Neuronal stem cell (in vitro differentiated cells): ENCODE data around the gene ABCB4.
A peak's percentile ranks its signal among the peaks of the same experiment; 100 is the strongest.

Experiments
- DNase-seq: peaks from one replicate; pipeline ENCODE4 v3.0.0-alpha.2; 2013; ENCODE audit warnings: low spot score
- H2AFZ ChIP-seq: one replicate; pipeline ENCODE4 v1.6.1; 2013; ENCODE audit warnings: mild to moderate bottlenecking, low read length, inconsistent platforms
- H2AK5ac ChIP-seq: 2 replicates; pipeline ENCODE4 v1.6.1; 2013; ENCODE audit warnings: low read depth, mild to moderate bottlenecking, inconsistent platforms, low read length, moderate library complexity, mixed read lengths
- H2BK120ac ChIP-seq: 2 replicates; pipeline ENCODE4 v1.6.1; 2013; ENCODE audit warnings: low read depth, mild to moderate bottlenecking, inconsistent platforms, low read length, moderate library complexity, mixed read lengths
- H2BK12ac ChIP-seq: one replicate; pipeline ENCODE4 v1.6.1; 2013; ENCODE audit warnings: low read length, inconsistent platforms
- H2BK15ac ChIP-seq: 2 replicates; pipeline ENCODE4 v1.6.1; 2013; ENCODE audit warnings: mild to moderate bottlenecking, low read length, inconsistent platforms, mixed read lengths
- H2BK5ac ChIP-seq: one replicate; pipeline ENCODE4 v1.6.1; 2013; ENCODE audit warnings: inconsistent platforms, mild to moderate bottlenecking, low read length, moderate library complexity
- H3K14ac ChIP-seq: one replicate; pipeline ENCODE4 v1.6.1; 2013; ENCODE audit warnings: low read length, inconsistent platforms
- H3K18ac ChIP-seq: 2 replicates; pipeline ENCODE4 v1.6.1; 2013; ENCODE audit warnings: low read length, inconsistent platforms
- H3K23ac ChIP-seq: 2 replicates; pipeline ENCODE4 v1.6.1; 2013; ENCODE audit warnings: low read depth, mild to moderate bottlenecking, mixed read lengths, low read length, inconsistent platforms; ENCODE audit not compliant: poor library complexity
- H3K27ac ChIP-seq: replicated peaks from 3 replicates; pipeline ENCODE4 v1.5.1; 2013; ENCODE audit warnings: low read length, inconsistent platforms
- H3K27me3 ChIP-seq, 3 experiments: 2 replicates each; pipeline ENCODE4 v1.6.1; 2013; ENCODE audit warnings: low read length in 3 of 3, mild to moderate bottlenecking in 2 of 3, inconsistent platforms in 1 of 3, low read depth in 1 of 3, mixed read lengths in 1 of 3, moderate library complexity in 1 of 3; ENCODE audit not compliant: control insufficient read depth in 3 of 3, insufficient read depth in 3 of 3
- H3K36me3 ChIP-seq, 2 donors: replicated peaks in 1 of 2; 2 replicates each; pipeline ENCODE4 v1.6.1; 2013; ENCODE audit warnings: low read length in 2 of 2; ENCODE audit not compliant: control insufficient read depth in 2 of 2, insufficient read depth in 2 of 2
- H3K4ac ChIP-seq: 2 replicates; pipeline ENCODE4 v1.6.1; 2013; ENCODE audit warnings: inconsistent platforms, mild to moderate bottlenecking, low read length, moderate library complexity
- H3K4me1 ChIP-seq, 2 donors: 1 replicate in 1 of 2; 2 replicates in 1 of 2; pipeline ENCODE4 v1.6.1; 2013; ENCODE audit warnings: low read length in 2 of 2, low read depth in 1 of 2; ENCODE audit not compliant: control insufficient read depth in 2 of 2, insufficient read depth in 1 of 2
- H3K4me2 ChIP-seq: one replicate; pipeline ENCODE4 v1.6.1; 2013; ENCODE audit warnings: mild to moderate bottlenecking, low read length, inconsistent platforms; ENCODE audit not compliant: insufficient read depth, poor library complexity, severe bottlenecking
- H3K4me3 ChIP-seq, 2 donors: 2 replicates each; pipeline ENCODE4 v1.5.1; 2013; ENCODE audit warnings: low read length in 2 of 2, mild to moderate bottlenecking in 2 of 2, inconsistent platforms in 1 of 2, moderate library complexity in 1 of 2
- H3K79me1 ChIP-seq: one replicate; pipeline ENCODE4 v1.6.1; 2013; ENCODE audit warnings: low read depth, mild to moderate bottlenecking, inconsistent platforms, low read length, moderate library complexity
- H3K9ac ChIP-seq: one replicate; pipeline ENCODE4 v1.6.1; 2013; ENCODE audit warnings: mild to moderate bottlenecking, low read depth, low read length, inconsistent platforms; ENCODE audit not compliant: poor library complexity
- H3K9me3 ChIP-seq, 2 donors: replicated peaks in 1 of 2; 2 replicates each; pipeline versions ENCODE3 to v1.6.1; 2013; ENCODE audit warnings: low read length in 2 of 2, mild to moderate bottlenecking in 2 of 2, inconsistent platforms in 1 of 2, low read depth in 1 of 2, mixed read lengths in 1 of 2, moderate library complexity in 1 of 2; ENCODE audit not compliant: control insufficient read depth in 2 of 2, insufficient read depth in 1 of 2
- H4K8ac ChIP-seq: one replicate; pipeline ENCODE4 v1.6.1; 2013; ENCODE audit warnings: low read depth, mild to moderate bottlenecking, inconsistent platforms, low read length, moderate library complexity
- H4K91ac ChIP-seq: one replicate; pipeline ENCODE4 v1.6.1; 2013; ENCODE audit warnings: low read length, low read depth, mild to moderate bottlenecking, inconsistent platforms; ENCODE audit not compliant: poor library complexity
- WGBS, 2 donors: extraction: QIAGEN DNeasy Blood & Tissue Kit; methylation state at CpG; one replicate each; pipeline ENCODE4 v1.1.7; 2013; ENCODE audit warnings: missing lambda C conversion rate in 2 of 2, mixed read lengths in 1 of 2; ENCODE audit not compliant: insufficient read length in 2 of 2, insufficient replicate concordance in 1 of 2; ENCODE audit errors: extremely low coverage in 2 of 2; 5-methylcytosine and 5-hydroxymethylcytosine counted together

The ABCB4 gene

GRCh38 chr7:87398446-87398845 lies 77.0 kb downstream of the ABCB4 start:
- WGBS, 2 donors, result no CpG with 5 or more reads among the region's 2 CpGs
- Histone ChIP-seq H2BK5ac (no peak overlapping the region), H2BK15ac (no peak overlapping the region), H3K27me3 (no peaks in the 10 kb centered on the region), H3K4me3 (no peak overlapping the region), H3K4ac (no peak overlapping the region), H3K4me2 (no peak overlapping the region), H3K79me1 (no peaks in the 10 kb centered on the region), H3K27ac (no peak overlapping the region), H2AK5ac (no peak overlapping the region), H4K8ac (no peak overlapping the region), H3K4me1 (no peaks in the 10 kb centered on the region), H3K9ac (no peak overlapping the region), H3K36me3 (peaks cover 5 to 51% of the 10 kb centered on the region in 2 donors), H2BK12ac (no peak overlapping the region), H2BK120ac (no peak overlapping the region), H3K14ac (no peak overlapping the region), H3K18ac (no peak overlapping the region), H3K9me3 (no peaks in the 10 kb centered on the region), H4K91ac (no peak overlapping the region), H2AFZ (no peak overlapping the region), H3K23ac (no peak overlapping the region)
- no peak for DNase-seq

GRCh38 chr7:87395442-87396020 lies 79.9 kb downstream of the ABCB4 start:
- Histone ChIP-seq H3K27me3 (no peaks in the 10 kb centered on the region), H3K27ac (no peak overlapping the region), H2BK5ac (no peak overlapping the region), H4K8ac (no peak overlapping the region), H3K4me1 (no peaks in the 10 kb centered on the region), H3K18ac (no peak overlapping the region), H3K4ac (no peak overlapping the region), H3K14ac (no peak overlapping the region), H2BK15ac (no peak overlapping the region), H2BK120ac (no peak overlapping the region), H2BK12ac (no peak overlapping the region), H3K36me3 (peaks cover 7 to 80% of the 10 kb centered on the region in 2 donors), H4K91ac (no peak overlapping the region), H3K4me2 (no peak overlapping the region), H3K4me3 (no peak overlapping the region), H3K79me1 (no peaks in the 10 kb centered on the region), H2AK5ac (no peak overlapping the region), H2AFZ (no peak overlapping the region), H3K23ac (no peak overlapping the region), H3K9ac (no peak overlapping the region), H3K9me3 (no peaks in the 10 kb centered on the region)
- no peak for DNase-seq
- no CpG with 5 or more reads among the region's 1 CpG for WGBS, 2 donors

GRCh38 chr7:87391020-87391701 lies 84.3 kb downstream of the ABCB4 start:
- no peak overlapping the region for H3K4me2 ChIP-seq
- no peak overlapping the region for H2AFZ ChIP-seq
- no peak overlapping the region for H3K14ac ChIP-seq
- H3K4me3 ChIP-seq, result no peak overlapping the region
- no peak overlapping the region for H2AK5ac ChIP-seq
- H3K27ac ChIP-seq, result no peak overlapping the region
- H3K79me1 ChIP-seq, result no peaks in the 10 kb centered on the region
- WGBS, 2 donors, result no CpG with 5 or more reads among the region's 8 CpGs
- H3K23ac ChIP-seq, result no peak overlapping the region
- no peak overlapping the region for H2BK120ac ChIP-seq
- no peak overlapping the region for H4K91ac ChIP-seq
- H3K4ac ChIP-seq, result no peak overlapping the region
- H3K27me3 ChIP-seq, result no peaks in the 10 kb centered on the region
- no peaks in the 10 kb centered on the region for H3K4me1 ChIP-seq
- no peak overlapping the region for H3K9ac ChIP-seq
- H3K9me3 ChIP-seq, result peaks cover 2 to 7% of the 10 kb centered on the region in 2 donors
- no peak for DNase-seq
- H2BK15ac ChIP-seq, result no peak overlapping the region
- H2BK12ac ChIP-seq, result no peak overlapping the region
- H4K8ac ChIP-seq, result peak overlapping the region; percentile 43
- H3K36me3 ChIP-seq, result peaks cover 14 to 81% of the 10 kb centered on the region in 2 donors
- no peak overlapping the region for H2BK5ac ChIP-seq
- H3K18ac ChIP-seq, result peak overlapping the region; percentile 85

GRCh38 chr7:87380905-87381304 lies 94.6 kb downstream of the ABCB4 start:
- Histone ChIP-seq H2AFZ (no peak overlapping the region), H3K27me3 (no peaks in the 10 kb centered on the region), H3K36me3 (peaks cover 2 to 96% of the 10 kb centered on the region in 2 donors), H3K23ac (no peak overlapping the region), H3K4me1 (no peaks in the 10 kb centered on the region), H3K14ac (no peak overlapping the region), H4K91ac (no peak overlapping the region), H2BK12ac (no peak overlapping the region), H4K8ac (no peak overlapping the region), H2AK5ac (no peak overlapping the region), H3K18ac (no peak overlapping the region), H3K4ac (no peak overlapping the region), H3K4me2 (no peak overlapping the region), H3K79me1 (no peaks in the 10 kb centered on the region), H2BK15ac (no peak overlapping the region), H2BK5ac (no peak overlapping the region), H3K4me3 (no peak overlapping the region), H3K9me3 (peaks cover 0 to 17% of the 10 kb centered on the region in 2 donors), H3K27ac (no peak overlapping the region), H2BK120ac (no peak overlapping the region), H3K9ac (no peak overlapping the region)
- no CpG with 5 or more reads among the region's 5 CpGs for WGBS, 2 donors
- no peak for DNase-seq
